Activated T-cell treated with anti-CD3 and anti-CD28 coated beads, Interleukin-2, amount 50 U/mL, for 72 hours (primary cell): Measurements from ENCODE around the gene TMEM51. TPM values are rescaled to one million over a fixed set of nuclear protein-coding genes. Genes with fewer than 3 reads are reported as not detected.

Experiments used
- ATAC-seq, 2 donors: fragments of 150-1000 bp; cut with Tn5 transposase; replicated peaks in 1 of 2; 2 replicates each; pipeline ENCODE4 v1.10.0; 2021; ENCODE audit warnings: moderate library complexity in 2 of 2, mild to moderate bottlenecking in 1 of 2
- DNase-seq, 2 donors: peaks; one replicate each; pipeline ENCODE4 v3.0.0; 2021 to 2022; ENCODE audit warnings: mixed read lengths in 1 of 2
- H3K27ac Mint-ChIP-seq: one replicate; pipeline ENCODE4 v1.8.0; 2022; ENCODE audit warnings: mild to moderate bottlenecking, moderate library complexity, mixed read lengths
- H3K27me3 Mint-ChIP-seq: one replicate; pipeline ENCODE4 v1.8.0; 2022; ENCODE audit warnings: low read depth, mixed read lengths
- H3K36me3 Mint-ChIP-seq, 2 donors: one replicate each; pipeline ENCODE4 v1.8.0; 2022; ENCODE audit warnings: mixed read lengths in 2 of 2, mild to moderate bottlenecking in 1 of 2; ENCODE audit not compliant: insufficient read depth in 2 of 2
- H3K4me1 Mint-ChIP-seq: one replicate; pipeline ENCODE4 v1.8.0; 2022; ENCODE audit warnings: low read depth, mixed read lengths
- H3K4me3 Mint-ChIP-seq, 2 donors: one replicate each; pipeline ENCODE4 v1.8.0; 2022; ENCODE audit warnings: mild to moderate bottlenecking in 2 of 2, mixed read lengths in 2 of 2, moderate library complexity in 2 of 2
- H3K9me3 Mint-ChIP-seq, 2 donors: one replicate each; pipeline ENCODE4 v1.8.0; 2022; ENCODE audit warnings: mixed read lengths in 2 of 2
- total RNA-seq, 2 donors: library from RNA; stranded (reverse); gene quantifications; one replicate each; pipeline ENCODE4 v1.2.3, GENCODE V29; 2022

The TMEM51 gene
- not detected for total RNA-seq

DNA sequence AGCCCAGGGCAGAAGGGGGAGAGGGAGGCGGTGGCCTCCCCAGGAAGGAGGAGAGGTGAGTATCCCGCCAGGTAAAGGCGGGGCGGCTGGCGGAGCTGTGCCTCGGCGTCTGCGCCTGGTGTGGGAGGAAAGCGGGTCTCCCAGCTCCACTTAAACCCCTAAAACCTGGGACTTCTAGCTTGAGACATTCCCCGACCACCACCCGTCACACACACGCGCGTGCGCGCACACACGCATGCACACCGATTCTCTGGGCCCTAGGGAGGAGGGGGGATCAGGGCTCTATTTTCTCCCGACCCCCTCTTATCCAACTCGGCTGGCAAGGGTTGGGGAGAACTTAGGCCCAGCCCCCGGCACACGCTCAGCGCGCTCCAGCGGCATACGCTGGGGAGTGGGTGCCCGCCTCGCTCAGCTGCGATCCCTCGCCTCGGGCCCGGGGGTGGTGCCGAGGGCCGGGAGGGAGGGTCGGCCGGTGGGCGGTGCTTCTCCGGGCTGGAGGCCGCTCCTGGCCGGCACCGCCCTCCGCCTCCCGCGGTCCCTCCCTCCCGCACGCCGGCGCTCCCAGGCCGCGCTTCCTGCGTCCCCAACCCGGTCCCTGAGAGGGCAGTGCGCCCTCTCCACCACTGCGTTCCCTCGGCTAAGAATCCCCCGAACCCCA lies at the start of gene TMEM51:
TMEM51 (plus strand) TSS at position 564 of the 658 bp plus-strand sequence. CDS start 61,341 bp downstream, outside the sequence.
- H3K27me3 Mint-ChIP-seq: peaks cover 68% of the 10 kb centered on the region

DNA sequence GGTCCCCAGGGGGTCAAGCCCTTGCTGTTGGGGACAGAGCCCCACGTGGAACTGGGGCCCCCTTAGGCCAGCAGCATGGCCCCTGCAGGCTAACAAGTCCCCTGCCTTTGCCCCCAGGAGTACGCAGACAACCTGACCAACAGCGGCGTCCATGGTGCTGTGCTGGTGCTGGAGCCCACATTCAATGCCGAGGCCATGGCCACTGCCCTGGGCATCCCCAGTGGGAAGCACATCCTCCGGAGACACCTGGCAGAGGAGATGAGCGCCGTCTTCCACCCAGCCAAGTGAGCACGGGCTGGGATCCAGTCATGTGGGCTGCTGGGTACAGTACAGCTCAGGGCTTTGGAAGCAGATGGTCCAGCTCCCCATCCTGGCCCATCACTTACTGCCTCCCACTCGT lies 49.6 kb upstream of the TMEM51 start:
- Mint-ChIP-seq H3K36me3 (no peaks in the 10 kb centered on the region), H3K27ac (no peak overlapping the region), H3K4me1 (no peaks in the 10 kb centered on the region), H3K27me3 (peaks cover 32% of the 10 kb centered on the region), H3K9me3 (no peaks in the 10 kb centered on the region), H3K4me3 (no peak overlapping the region)
- DNase-seq (no peak), ATAC-seq (no peak)

More for the DNA sequence above, at the start of gene TMEM51:
- H3K9me3 Mint-ChIP-seq: no peaks in the 10 kb centered on the region
- no peak for DNase-seq
- ATAC-seq: peak; percentile 40 to 42
- H3K36me3 Mint-ChIP-seq: no peaks in the 10 kb centered on the region
- H3K27ac Mint-ChIP-seq: no peak within 1 kb of the TSS
- H3K4me3 Mint-ChIP-seq: peak within 1 kb of the TSS; percentile 58 to 68
- peaks cover 15% of the 10 kb centered on the region for H3K4me1 Mint-ChIP-seq

- Mint-ChIP-seq H3K9me3 (no peaks in the 10 kb centered on the region), H3K36me3 (no peaks in the 10 kb centered on the region), H3K4me3 (no peak overlapping the region), H3K4me1 (no peaks in the 10 kb centered on the region), H3K27ac (no peak overlapping the region), H3K27me3 (peaks cover 24% of the 10 kb centered on the region)
- no peak for ATAC-seq
- no peak for DNase-seq
Observed at GRCh38 chr1:15104768-15105167, 48.8 kb upstream of the TMEM51 start.

DNA sequence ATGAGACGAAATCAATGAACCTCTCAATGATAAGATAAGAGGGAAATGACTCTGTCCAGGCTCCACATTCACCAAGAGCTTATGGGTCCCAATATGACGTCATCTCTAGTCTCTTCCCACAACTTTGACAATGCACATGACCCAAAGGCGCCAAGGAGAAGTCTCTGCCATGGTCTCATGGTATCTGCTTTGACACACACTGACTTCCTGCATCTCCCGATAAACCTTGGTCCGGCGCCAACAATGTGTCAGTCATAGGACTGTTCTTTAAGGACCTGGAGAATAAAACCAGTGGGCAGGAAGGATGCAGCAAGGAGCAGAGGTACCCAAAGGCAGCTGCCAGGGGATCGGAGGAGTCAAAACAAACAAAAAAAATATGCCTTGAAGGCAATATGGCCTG lies 46.9 kb upstream of the TMEM51 start:
- Mint-ChIP-seq H3K4me1 (no peaks in the 10 kb centered on the region), H3K27me3 (peaks cover 5% of the 10 kb centered on the region), H3K27ac (no peak overlapping the region), H3K4me3 (no peak overlapping the region), H3K9me3 (no peaks in the 10 kb centered on the region), H3K36me3 (no peaks in the 10 kb centered on the region)
- ATAC-seq (no peak), DNase-seq (no peak)

DNA sequence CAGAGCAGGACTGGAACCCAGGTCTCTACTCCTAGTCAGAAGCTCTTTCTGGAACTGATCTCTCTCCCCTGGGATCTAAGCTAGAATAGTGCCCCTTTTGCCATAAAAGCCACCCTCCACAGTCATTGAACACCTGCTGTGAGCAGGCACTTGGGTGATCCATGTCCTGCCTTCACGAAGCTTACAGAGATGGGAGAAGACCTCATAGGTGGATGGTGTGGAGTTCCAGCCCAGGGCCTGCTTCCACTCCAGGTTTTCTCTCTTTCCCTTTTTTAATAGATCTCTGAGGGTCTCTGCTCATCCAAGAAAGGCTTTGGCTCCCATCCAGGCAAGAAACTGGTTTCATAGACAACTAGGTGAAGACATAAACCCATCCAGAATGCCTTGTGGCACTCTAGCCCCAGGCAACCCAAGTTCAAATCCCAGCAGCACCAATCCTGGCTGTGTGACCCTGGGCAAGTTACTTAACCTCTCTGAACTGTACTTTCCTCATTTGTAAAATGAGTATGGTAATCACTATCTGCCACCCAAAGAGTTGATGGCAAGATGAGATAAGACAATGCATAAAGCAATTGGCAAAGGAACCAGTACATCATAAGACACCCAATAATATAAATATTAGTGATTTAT lies 46.4 kb upstream of the TMEM51 start:
- no peaks in the 10 kb centered on the region for H3K9me3 Mint-ChIP-seq
- H3K27me3 Mint-ChIP-seq: no peaks in the 10 kb centered on the region
- no peak for ATAC-seq
- H3K4me1 Mint-ChIP-seq: peaks cover 4% of the 10 kb centered on the region
- H3K36me3 Mint-ChIP-seq: no peaks in the 10 kb centered on the region
- H3K4me3 Mint-ChIP-seq: no peak overlapping the region
- DNase-seq: no peak
- no peak overlapping the region for H3K27ac Mint-ChIP-seq

DNA sequence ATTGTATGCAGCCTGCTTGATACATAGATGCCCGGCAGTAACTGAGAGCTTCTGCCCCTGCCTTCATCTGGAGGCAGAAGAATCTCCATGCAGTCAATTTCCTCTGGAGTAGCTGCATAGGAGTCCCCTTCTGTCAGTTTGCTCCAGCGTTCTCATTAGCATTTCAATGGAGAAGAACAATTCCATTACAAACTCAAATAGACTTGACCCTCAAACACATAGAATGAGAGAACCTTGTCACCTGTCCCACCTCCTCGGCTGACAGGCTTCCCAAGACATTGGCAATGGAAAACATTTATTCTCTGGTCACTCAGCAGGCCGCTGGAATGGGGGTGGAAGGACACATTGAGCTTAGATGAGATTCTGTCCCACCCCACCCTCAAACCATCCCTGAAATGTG lies 45.6 kb upstream of the TMEM51 start:
- H3K27me3 Mint-ChIP-seq: no peaks in the 10 kb centered on the region
- no peaks in the 10 kb centered on the region for H3K36me3 Mint-ChIP-seq
- no peak for DNase-seq
- no peak for ATAC-seq
- no peak overlapping the region for H3K4me3 Mint-ChIP-seq
- H3K27ac Mint-ChIP-seq: no peak overlapping the region
- peaks cover 11% of the 10 kb centered on the region for H3K4me1 Mint-ChIP-seq
- H3K9me3 Mint-ChIP-seq: no peaks in the 10 kb centered on the region

- ATAC-seq (no peak), DNase-seq (no peak)
- no peak overlapping the region for H3K27ac Mint-ChIP-seq
- no peaks in the 10 kb centered on the region for H3K9me3 Mint-ChIP-seq
- H3K4me1 Mint-ChIP-seq: peaks cover 11% of the 10 kb centered on the region
- no peak overlapping the region for H3K4me3 Mint-ChIP-seq
- no peaks in the 10 kb centered on the region for H3K27me3 Mint-ChIP-seq
- no peaks in the 10 kb centered on the region for H3K36me3 Mint-ChIP-seq
Observed at GRCh38 chr1:15110128-15110866, 43.2 kb upstream of the TMEM51 start.

DNA sequence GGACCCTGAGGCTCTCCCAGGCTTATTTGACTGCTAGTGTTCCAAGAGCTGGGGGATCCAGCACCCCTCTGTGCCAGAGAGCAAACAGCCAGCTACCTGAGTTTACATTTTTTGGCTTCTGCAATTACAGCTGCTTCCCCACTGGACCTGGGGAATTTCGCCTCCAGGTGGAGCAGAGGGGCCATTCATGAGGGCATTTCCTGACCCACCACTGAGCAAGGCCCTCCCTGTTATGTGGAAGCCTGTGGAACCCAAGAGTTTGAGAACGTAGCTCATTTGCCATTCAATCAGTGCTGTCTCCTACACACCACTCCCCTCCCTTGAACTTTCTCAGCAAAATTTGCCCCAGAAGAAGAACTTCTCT lies 42.7 kb upstream of the TMEM51 start:
- peaks cover 11% of the 10 kb centered on the region for H3K4me1 Mint-ChIP-seq
- no peak overlapping the region for H3K4me3 Mint-ChIP-seq
- ATAC-seq: no peak
- H3K27me3 Mint-ChIP-seq: no peaks in the 10 kb centered on the region
- no peak for DNase-seq
- H3K36me3 Mint-ChIP-seq: no peaks in the 10 kb centered on the region
- H3K27ac Mint-ChIP-seq: no peak overlapping the region
- no peaks in the 10 kb centered on the region for H3K9me3 Mint-ChIP-seq

DNA sequence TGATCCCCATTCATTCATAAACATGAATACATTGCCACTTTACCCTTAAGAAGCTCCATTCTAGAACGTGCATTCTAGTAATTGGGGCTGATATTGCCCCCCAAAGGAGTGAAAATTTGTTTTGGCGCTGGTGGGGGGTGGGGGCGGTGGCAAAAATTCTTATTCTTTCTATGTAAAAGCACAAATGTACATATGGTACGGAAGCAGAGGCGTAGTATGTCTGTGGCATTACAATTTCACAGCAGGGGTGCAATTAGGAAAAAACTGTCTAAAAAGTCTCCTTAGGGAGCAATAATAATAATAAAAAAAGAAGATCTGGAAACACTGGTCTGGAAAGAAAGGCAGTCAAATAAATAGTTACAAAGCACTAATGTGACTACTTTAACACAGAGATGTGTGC lies 40.4 kb upstream of the TMEM51 start:
- no peak for ATAC-seq
- Mint-ChIP-seq H3K9me3 (no peaks in the 10 kb centered on the region), H3K27ac (no peak overlapping the region), H3K4me1 (peaks cover 11% of the 10 kb centered on the region), H3K36me3 (no peaks in the 10 kb centered on the region), H3K4me3 (no peak overlapping the region), H3K27me3 (no peaks in the 10 kb centered on the region)
- DNase-seq: no peak

DNA sequence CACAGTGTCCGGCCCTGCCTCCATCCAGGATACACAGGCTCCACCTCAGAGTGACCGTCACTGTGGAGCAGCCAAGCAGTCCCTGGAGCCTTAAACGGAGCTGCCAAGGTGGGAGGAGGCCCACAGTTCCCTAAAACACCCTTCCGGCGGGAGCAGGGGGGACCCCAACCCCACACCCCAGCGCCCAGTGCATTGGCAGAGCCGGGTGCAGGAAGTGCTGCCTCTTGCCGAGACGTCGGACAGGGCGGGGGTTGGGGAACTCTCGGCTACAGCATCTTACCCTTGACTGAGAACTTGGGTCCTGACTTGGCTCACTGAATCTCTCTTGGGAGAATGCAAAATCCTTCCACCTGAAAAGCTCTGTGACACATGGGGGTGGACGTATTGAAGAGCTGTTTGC lies 38.7 kb upstream of the TMEM51 start:
- Mint-ChIP-seq H3K27ac (no peak overlapping the region), H3K27me3 (no peaks in the 10 kb centered on the region)
- no peak for DNase-seq

GRCh38 chr1:15115542-15116330 lies 37.8 kb upstream of the TMEM51 start:
- peaks cover 11% of the 10 kb centered on the region for H3K4me1 Mint-ChIP-seq
- H3K9me3 Mint-ChIP-seq: no peaks in the 10 kb centered on the region
- ATAC-seq (no peak), DNase-seq (no peak)
- no peak overlapping the region for H3K27ac Mint-ChIP-seq
- H3K4me3 Mint-ChIP-seq: no peak overlapping the region
- H3K36me3 Mint-ChIP-seq: no peaks in the 10 kb centered on the region
- H3K27me3 Mint-ChIP-seq: no peaks in the 10 kb centered on the region

More for the DNA sequence above, 38.7 kb upstream of the TMEM51 start:
- peaks cover 11% of the 10 kb centered on the region for H3K4me1 Mint-ChIP-seq
- no peaks in the 10 kb centered on the region for H3K36me3 Mint-ChIP-seq
- no peak overlapping the region for H3K4me3 Mint-ChIP-seq
- H3K9me3 Mint-ChIP-seq: no peaks in the 10 kb centered on the region
- no peak for ATAC-seq

DNA sequence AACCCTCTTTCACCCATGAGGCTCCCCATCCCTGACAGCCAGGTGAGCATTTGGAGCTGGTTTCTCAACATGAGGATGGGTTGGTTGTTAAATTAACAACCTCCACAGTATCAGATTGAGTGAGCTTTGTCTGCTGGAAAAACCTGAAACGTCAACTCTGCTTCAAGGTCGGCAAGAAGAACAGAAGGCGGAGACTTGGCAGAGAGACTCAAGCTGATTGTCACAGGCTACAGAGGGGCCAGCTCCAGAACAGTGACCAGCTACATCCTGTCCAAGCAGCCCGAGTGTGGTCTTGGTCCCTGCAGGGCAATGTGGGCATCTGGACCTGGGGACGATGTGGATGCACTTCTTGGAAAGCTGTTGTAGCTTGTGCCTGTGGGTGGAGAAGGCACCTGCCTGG lies 36.6 kb upstream of the TMEM51 start:
- no peaks in the 10 kb centered on the region for H3K36me3 Mint-ChIP-seq
- no peaks in the 10 kb centered on the region for H3K9me3 Mint-ChIP-seq
- no peaks in the 10 kb centered on the region for H3K27me3 Mint-ChIP-seq
- ATAC-seq: no peak
- peaks cover 9% of the 10 kb centered on the region for H3K4me1 Mint-ChIP-seq
- H3K27ac Mint-ChIP-seq: no peak overlapping the region
- DNase-seq: no peak
- no peak overlapping the region for H3K4me3 Mint-ChIP-seq
